ENCODE results near the gene TAS1R1. TPM values are rescaled to one million over a fixed set of nuclear protein-coding genes. Genes with fewer than 3 reads are reported as not detected.

TAS1R1 gene
- total and polyA plus RNA-seq, 4 experiments from 2014 or later, result not detected

DNA sequence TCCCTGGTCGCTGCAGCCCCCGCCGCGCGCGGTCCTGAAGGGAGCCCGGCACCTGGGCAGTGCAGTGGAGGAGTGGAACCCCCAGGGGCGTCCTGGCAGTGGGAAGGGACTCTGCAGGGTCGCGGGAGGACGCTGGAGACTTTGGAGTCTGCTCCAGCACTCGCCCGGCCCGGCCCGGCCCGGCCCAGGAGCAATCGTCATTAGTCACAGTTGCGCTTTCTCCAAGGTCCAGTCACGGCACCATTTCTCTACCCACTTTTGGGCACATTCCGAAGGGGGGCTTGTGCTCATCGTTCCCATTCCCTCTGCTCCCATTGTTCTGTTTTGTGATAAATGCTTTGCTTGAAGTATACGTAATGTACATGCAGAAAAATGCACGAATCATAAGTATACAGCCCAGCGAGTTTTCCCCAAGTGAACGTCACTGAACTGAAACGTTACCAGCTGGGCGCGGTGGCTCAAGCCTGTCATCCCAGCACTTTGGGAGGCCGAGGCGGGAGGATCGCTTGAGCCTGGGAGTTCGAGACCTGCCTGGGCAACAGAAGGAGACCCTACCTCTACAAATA, 70.6 kb downstream of the TAS1R1 start:
- peak overlapping the region; percentile 75 to 93 (median 90) for H3K27ac Mint-ChIP-seq
- Histone ChIP-seq H3K27ac (ENCODE audit: low read depth, low read length) (peak overlapping the region; percentile 60), H3K9me3 (ENCODE audit: control insufficient read depth in 1 of 2, low read length in 2 of 2) (no peaks in the 10 kb centered on the region), H3K36me3 (ENCODE audit: insufficient read depth, low read length) (peaks cover 35% of the 10 kb centered on the region), H3K27me3 (ENCODE audit: insufficient read depth, low read length) (no peaks in the 10 kb centered on the region), H3K4me1 (ENCODE audit: insufficient read depth, low read length) (peaks cover 23% of the 10 kb centered on the region), H3K4me3 (ENCODE audit: low read length in 2 of 2) (peak overlapping the region; percentile 63 to 73)
- DNase-seq, result peak in 1 of 5 donors; percentile 8
- no peaks in the 10 kb centered on the region for H3K27me3 Mint-ChIP-seq
- peak overlapping the region; percentile 90 to 95 (median 94) for H3K4me3 Mint-ChIP-seq
- no peaks in the 10 kb centered on the region for H3K9me3 Mint-ChIP-seq
- intact Hi-C loops (cut with micrococcal nuclease), result loop anchor here (1.0 to 2.0 kb wide), 5 partner anchors 12 to 71 kb away; partner anchors contain the start of genes KLHL21, NOL9, PHF13 and ZBTB48
- H3K4me1 Mint-ChIP-seq, result peaks cover 15 to 35% (median 28%) of the 10 kb centered on the region in 4 donors
- peaks cover 10 to 35% of the 10 kb centered on the region in 2 donors for H3K36me3 Mint-ChIP-seq
- POLR2A ChIA-PET (ENCODE audit: partially characterized antibody), result interaction anchor here (1.6 to 10.0 kb wide), 2 partner anchors 12 to 24 kb away, joined by 5 to 117 read pairs; partner anchors contain the start of genes KLHL21 and PHF13
- CTCF ChIA-PET (ENCODE audit: partially characterized antibody), result interaction anchor here (1.0 to 2.5 kb wide), 4 partner anchors 21 to 187 kb away, joined by 4 to 8 read pairs (median 4); partner anchors contain the start of gene ZBTB48

GRCh38 chr1:6627031-6627430, 71.9 kb downstream of the TAS1R1 start:
- Histone ChIP-seq H3K9me3 (ENCODE audit: control insufficient read depth in 1 of 2, low read length in 2 of 2) (no peaks in the 10 kb centered on the region), H3K4me3 (ENCODE audit: low read length in 2 of 2) (no peak overlapping the region), H3K36me3 (ENCODE audit: insufficient read depth, low read length) (peaks cover 27% of the 10 kb centered on the region), H3K4me1 (ENCODE audit: insufficient read depth, low read length) (peaks cover 23% of the 10 kb centered on the region), H3K27me3 (ENCODE audit: insufficient read depth, low read length) (no peaks in the 10 kb centered on the region), H3K27ac (ENCODE audit: low read depth, low read length) (no peak overlapping the region)
- H3K27ac Mint-ChIP-seq, result peak overlapping the region in 3 of 7 donors; percentile 52 to 79 (median 75)
- no peak for DNase-seq
- H3K4me1 Mint-ChIP-seq, result peaks cover 15 to 35% (median 28%) of the 10 kb centered on the region in 4 donors
- no peaks in the 10 kb centered on the region for H3K27me3 Mint-ChIP-seq
- intact Hi-C loops (cut with micrococcal nuclease), result no loop called here
- H3K4me3 Mint-ChIP-seq, result peak overlapping the region; percentile 20 to 95 (median 91)
- peaks cover 10 to 36% of the 10 kb centered on the region in 2 donors for H3K36me3 Mint-ChIP-seq
- POLR2A ChIA-PET (ENCODE audit: partially characterized antibody), result interaction anchor here (10.0 kb wide), 1 partner anchor 25 kb away, joined by 117 read pairs; the partner anchor contains the start of gene KLHL21
- CTCF ChIA-PET (ENCODE audit: partially characterized antibody), result interaction anchor here (1.0 to 1.5 kb wide), 3 partner anchors 20 to 188 kb away, joined by 4 read pairs; no protein-coding TSS in a partner anchor
- H3K9me3 Mint-ChIP-seq, result no peaks in the 10 kb centered on the region

DNA sequence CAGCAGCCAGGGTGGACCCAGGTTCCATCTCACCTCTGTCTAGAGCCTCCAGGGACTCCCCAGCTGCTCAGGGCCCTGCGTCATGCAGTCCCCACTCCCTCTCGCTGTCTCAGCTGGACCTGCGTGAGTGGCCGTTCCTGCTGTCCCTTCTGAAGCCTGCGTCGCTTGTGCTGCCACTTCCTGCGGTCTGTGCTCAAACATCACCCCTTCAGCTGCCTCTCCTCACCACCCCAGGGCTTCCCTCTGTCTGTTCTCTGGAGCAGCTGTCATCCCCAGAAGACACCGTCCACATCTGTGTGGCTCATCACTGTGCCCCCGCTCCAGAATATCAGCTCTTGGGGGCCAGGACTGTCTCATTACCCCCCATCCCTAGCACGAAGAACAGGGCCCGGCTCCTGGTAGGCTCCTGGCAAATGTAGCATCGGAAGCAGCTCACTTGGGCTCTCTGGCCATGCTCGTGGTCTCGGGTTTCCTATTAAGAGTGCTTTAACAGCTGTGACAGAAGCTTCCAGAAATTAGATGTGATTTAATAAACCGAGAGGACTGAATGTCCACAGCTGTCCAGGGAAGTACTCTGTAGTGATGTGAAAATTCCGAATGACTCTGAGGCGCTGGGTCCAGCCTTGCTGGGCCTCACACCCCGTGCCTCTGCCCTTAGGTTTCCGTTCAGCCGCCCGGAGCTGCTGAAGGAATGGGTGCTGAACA, 72.9 kb downstream of the TAS1R1 start:
- Histone ChIP-seq H3K27me3 (ENCODE audit: insufficient read depth, low read length) (no peaks in the 10 kb centered on the region), H3K36me3 (ENCODE audit: insufficient read depth, low read length) (peaks cover 28% of the 10 kb centered on the region), H3K4me1 (ENCODE audit: insufficient read depth, low read length) (peaks cover 23% of the 10 kb centered on the region), H3K9me3 (ENCODE audit: control insufficient read depth in 1 of 2, low read length in 2 of 2) (no peaks in the 10 kb centered on the region), H3K27ac (ENCODE audit: low read depth, low read length) (no peak overlapping the region), H3K4me3 (ENCODE audit: low read length in 2 of 2) (no peak overlapping the region)
- Mint-ChIP-seq H3K27me3 (no peaks in the 10 kb centered on the region), H3K4me3 (peak overlapping the region; percentile 32 to 95 (median 42)), H3K27ac (peak overlapping the region in 4 of 7 donors; percentile 29 to 88 (median 64)), H3K36me3 (peaks cover 10 to 34% of the 10 kb centered on the region in 2 donors), H3K4me1 (peaks cover 15 to 35% (median 28%) of the 10 kb centered on the region in 4 donors), H3K9me3 (no peaks in the 10 kb centered on the region)
- no peak for DNase-seq
- CTCF ChIA-PET (ENCODE audit: partially characterized antibody), result no interaction called here
- intact Hi-C loops (cut with micrococcal nuclease), result no loop called here
- POLR2A ChIA-PET (ENCODE audit: partially characterized antibody), result interaction anchor here (1.2 to 10.0 kb wide), 2 partner anchors 14 to 26 kb away, joined by 4 to 117 read pairs; partner anchors contain the start of genes KLHL21 and PHF13

- Histone ChIP-seq H3K9me3 (ENCODE audit: control insufficient read depth in 1 of 2, low read length in 2 of 2) (no peaks in the 10 kb centered on the region), H3K27ac (ENCODE audit: low read depth, low read length) (no peak overlapping the region), H3K4me3 (ENCODE audit: low read length in 2 of 2) (no peak overlapping the region), H3K36me3 (ENCODE audit: insufficient read depth, low read length) (peaks cover 36% of the 10 kb centered on the region), H3K27me3 (ENCODE audit: insufficient read depth, low read length) (no peaks in the 10 kb centered on the region), H3K4me1 (ENCODE audit: insufficient read depth, low read length) (peaks cover 23% of the 10 kb centered on the region)
- ChIA-PET POLR2A (ENCODE audit: partially characterized antibody) (interaction anchor here (1.1 to 10.0 kb wide), 3 partner anchors 13 to 27 kb away, joined by 3 to 117 read pairs (median 4); partner anchors contain the start of genes KLHL21 and PHF13), CTCF (ENCODE audit: partially characterized antibody) (interaction anchor here (2.2 kb wide), 1 partner anchor 18 kb away, joined by 10 read pairs; no protein-coding TSS in a partner anchor)
- H3K27me3 Mint-ChIP-seq, result no peaks in the 10 kb centered on the region
- peaks cover 14 to 32% (median 28%) of the 10 kb centered on the region in 4 donors for H3K4me1 Mint-ChIP-seq
- no peak for DNase-seq
- no peaks in the 10 kb centered on the region for H3K9me3 Mint-ChIP-seq
- intact Hi-C loops (cut with micrococcal nuclease), result no loop called here
- peaks cover 18 to 38% of the 10 kb centered on the region in 2 donors for H3K36me3 Mint-ChIP-seq
- H3K4me3 Mint-ChIP-seq, result no peak overlapping the region
- no peak overlapping the region for H3K27ac Mint-ChIP-seq
Measured at GRCh38 chr1:6628971-6629479, 73.9 kb downstream of the TAS1R1 start.

Other genes starting within 250 kb of the TAS1R1 start
- 1 to 10 TPM; 2.7 to 3.1 TPM for gene ACOT7, start 161.5 kb upstream of the TAS1R1 start, total RNA-seq
- gene ACOT7, start 161.5 kb upstream of the TAS1R1 start, polyA plus RNA-seq, result 1 to 10 TPM; 6.5 to 7.4 TPM
- not detected for gene HES2, start 135.4 kb upstream of the TAS1R1 start, total RNA-seq
- not detected for gene HES2, start 135.4 kb upstream of the TAS1R1 start, polyA plus RNA-seq
- 10 to 100 TPM; 10.9 to 13.5 TPM for gene ESPN, start 130.5 kb upstream of the TAS1R1 start, total RNA-seq
- 1 to 10 TPM in 1 of 2 donors, under 1 TPM in 1; 0.48 to 1.8 TPM for gene ESPN, start 130.5 kb upstream of the TAS1R1 start, polyA plus RNA-seq
- 100 to 1,000 TPM; 392 to 415 TPM for gene TNFRSF25, start 89.1 kb upstream of the TAS1R1 start, total RNA-seq
- gene TNFRSF25, start 89.1 kb upstream of the TAS1R1 start, polyA plus RNA-seq, result 10 to 100 TPM; 28.9 to 60.7 TPM
- gene PLEKHG5, start 63.6 kb upstream of the TAS1R1 start, total RNA-seq, result 10 to 100 TPM; 10.4 to 11.8 TPM
- 1 to 10 TPM; 1.7 to 2.0 TPM for gene PLEKHG5, start 63.6 kb upstream of the TAS1R1 start, polyA plus RNA-seq
- gene NOL9, start 794 bp upstream of the TAS1R1 start, total RNA-seq, result 10 to 100 TPM; 59.9 to 60.9 TPM
- 10 to 100 TPM; 12.7 to 32.6 TPM for gene NOL9, start 794 bp upstream of the TAS1R1 start, polyA plus RNA-seq
- gene ZBTB48, start 24.7 kb downstream of the TAS1R1 start, total RNA-seq, result 10 to 100 TPM; 62.6 to 70.7 TPM
- gene ZBTB48, start 24.7 kb downstream of the TAS1R1 start, polyA plus RNA-seq, result 10 to 100 TPM; 18.4 to 23.9 TPM
- 10 to 100 TPM; 80.6 to 85.2 TPM for gene KLHL21, start 47.6 kb downstream of the TAS1R1 start, total RNA-seq
- gene KLHL21, start 47.6 kb downstream of the TAS1R1 start, polyA plus RNA-seq, result 10 to 100 TPM; 18.3 to 32.5 TPM
- 10 to 100 TPM; 13.1 to 14.7 TPM for gene PHF13, start 58.4 kb downstream of the TAS1R1 start, total RNA-seq
- 1 to 10 TPM; 2.1 to 6.9 TPM for gene PHF13, start 58.4 kb downstream of the TAS1R1 start, polyA plus RNA-seq
- gene THAP3, start 69.6 kb downstream of the TAS1R1 start, total RNA-seq, result 10 to 100 TPM; 29.5 to 34.5 TPM
- gene THAP3, start 69.6 kb downstream of the TAS1R1 start, polyA plus RNA-seq, result 10 to 100 TPM; 13.5 to 18.7 TPM
- gene DNAJC11, start 146.5 kb downstream of the TAS1R1 start, total RNA-seq, result 10 to 100 TPM; 40.5 to 41.6 TPM
- 10 to 100 TPM; 10.5 to 22.9 TPM for gene DNAJC11, start 146.5 kb downstream of the TAS1R1 start, polyA plus RNA-seq
- 10 to 100 TPM; 39.1 to 42.5 TPM for gene CAMTA1, start 230.1 kb downstream of the TAS1R1 start, total RNA-seq
- gene CAMTA1, start 230.1 kb downstream of the TAS1R1 start, polyA plus RNA-seq, result 100 to 1,000 TPM in 1 of 2 donors, 10 to 100 TPM in 1; 77.4 to 118 TPM